A673 (cell line): ENCODE data around the gene IDS. TPM values are rescaled to one million over a fixed set of nuclear protein-coding genes. Genes with fewer than 3 reads are reported as not detected.
"Not testable (repeated sequence)": the region's sequence is repeated elsewhere in the genome, so short reads cannot be mapped to it uniquely, and the experiment has no call there.

Source experiments
- Bru-seq: library from RNA; stranded (reverse); fragments of 400-500 nt; gene quantifications from one replicate; lab custom pipeline; 2021; lab: Mats Ljungman, UMichigan
- BruChase-seq, 2 experiments: library from RNA; stranded (reverse); fragments of 400-500 nt; gene quantifications; one replicate each; lab custom pipeline; 2021; lab: Mats Ljungman, UMichigan
- BruUV-seq: library from RNA; stranded (reverse); fragments of 400-500 nt; replicated peaks from 2 replicates; lab custom pipeline; 2021; lab: Mats Ljungman, UMichigan
- CTCF ChIA-PET: fragments of 300-600 bp; sonication (Branson Sonifier 250); formaldehyde crosslinking; loops from one replicate; lab custom pipeline; 2022; ENCODE audit warnings: antibody characterized with exemption; lab: Charles Lee
- POLR2A ChIA-PET: fragments of 300-600 bp; sonication (Branson Sonifier 250); formaldehyde crosslinking; loops from one replicate; lab custom pipeline; 2022; ENCODE audit warnings: antibody characterized with exemption; ENCODE audit not compliant: low non-redundant PET; lab: Charles Lee
- DNase-seq: peaks from one replicate; pipeline ENCODE4 v3.0.0-alpha.2; 2015; ENCODE audit warnings: low spot score
- H3K27ac ChIP-seq: fragments of 200-600 bp; sonication (generic); 2 replicates; pipeline ENCODE4 v1.5.1; 2016; ENCODE audit warnings: mixed run types, low read depth, mild to moderate bottlenecking, mixed read lengths, antibody characterized with exemption, low read length; ENCODE audit not compliant: poor library complexity, severe bottlenecking
- H3K27me3 ChIP-seq: fragments of 200-600 bp; sonication (generic); replicated peaks from 2 replicates; pipeline ENCODE4 v1.6.1; 2017; ENCODE audit warnings: mixed run types, low read depth, mild to moderate bottlenecking, mixed read lengths, antibody characterized with exemption, low read length; ENCODE audit not compliant: insufficient read depth, poor library complexity
- H3K36me3 ChIP-seq: fragments of 200-600 bp; sonication (generic); 2 replicates; pipeline ENCODE4 v1.6.1; 2016; ENCODE audit warnings: mixed run types, mild to moderate bottlenecking, mixed read lengths, antibody characterized with exemption, low read length; ENCODE audit not compliant: insufficient read depth, poor library complexity, severe bottlenecking
- H3K4me1 ChIP-seq: fragments of 200-600 bp; sonication (generic); 2 replicates; pipeline ENCODE4 v1.6.1; 2017; ENCODE audit warnings: mixed run types, mild to moderate bottlenecking, mixed read lengths, antibody characterized with exemption, low read length; ENCODE audit not compliant: insufficient read depth, poor library complexity, severe bottlenecking
- H3K4me3 ChIP-seq: fragments of 200-600 bp; sonication (generic); 2 replicates; pipeline ENCODE4 v1.5.1; 2016; ENCODE audit warnings: low read depth, mixed run types, mild to moderate bottlenecking, mixed read lengths, low read length; ENCODE audit not compliant: poor library complexity, severe bottlenecking
- H3K9me3 ChIP-seq: fragments of 200-600 bp; sonication (generic); 2 replicates; pipeline ENCODE4 v1.6.1; 2016; ENCODE audit warnings: mixed run types, low read depth, mild to moderate bottlenecking, mixed read lengths, antibody characterized with exemption, low read length; ENCODE audit not compliant: poor library complexity, severe bottlenecking
- CTCF ChIP-seq: fragments of 300-800, 200-600 bp; sonication (generic); conservative IDR thresholded peaks from 2 replicates; pipeline ENCODE4 v1.5.1; 2017; ENCODE audit warnings: low read depth, mild to moderate bottlenecking, antibody characterized with exemption, low read length, moderate library complexity, mixed read lengths
- EZH2 ChIP-seq: fragments of 200-600 bp; sonication (generic); IDR thresholded peaks from 2 replicates; pipeline ENCODE4 v1.6.1; 2017; ENCODE audit warnings: borderline replicate concordance, low read depth, mild to moderate bottlenecking, mixed read lengths, antibody characterized with exemption, low read length; ENCODE audit not compliant: poor library complexity, severe bottlenecking
- intact Hi-C: fragments of 100-400 bp; cut with micrococcal nuclease; formaldehyde crosslinking; loops from one replicate; pipeline ENCODE4 v1.10.0; 2022; ENCODE audit not compliant: unreplicated experiment
- long read RNA-seq: library from polyadenylated mRNA; stranded (forward); transcript quantifications from one replicate; pipeline ENCODE4 v2.0.0, GENCODE V29; 2022
- total RNA-seq: library from RNA; stranded (reverse); gene quantifications from 2 replicates; pipeline ENCODE4 v1.2.3, GENCODE V29; 2021

IDS gene
- total RNA-seq (42.0 and 50.7 TPM in 2 replicates), Bru-seq, nascent RNA (percentile 78 among the genes with signal in this experiment), BruChase-seq, experiment 1, labeled RNA remaining after a 2-hour chase (percentile 94 among the genes with signal in this experiment), BruChase-seq, experiment 2, labeled RNA remaining after a 6-hour chase (percentile 98 among the genes with signal in this experiment)
- long read RNA-seq, full-length matches to known transcripts: 69 of 95 reads
- long read RNA-seq, partial matches to known transcripts: 2 of 95 reads
- long read RNA-seq, other reads (novel, unspliced or antisense): 24 of 95 reads

- Histone ChIP-seq H3K4me1 (no peaks in the 10 kb centered on the region), H3K36me3 (peaks cover 6% of the 10 kb centered on the region), H3K27me3 (no peaks in the 10 kb centered on the region), H3K4me3 (peak within 1 kb of the TSS; percentile 54), H3K27ac (peak within 1 kb of the TSS; percentile 69), H3K9me3 (no peaks in the 10 kb centered on the region)
- no TSS peak for BruUV-seq
- ChIA-PET CTCF (no interaction called here), POLR2A (no interaction called here)
- TF ChIP-seq CTCF: no peak
- TF ChIP-seq EZH2: no peak
- peak; percentile 91 for DNase-seq
- intact Hi-C loops: no loop called here
Measured at GRCh38 chrX:149504915-149505651, at the start of gene IDS. Gene IDS (minus strand): TSS chrX:149505306. CDS start chrX:149505137, 169 bp downstream.

GRCh38 chrX:149551939-149552248, 46.8 kb upstream of the IDS start:
- CTCF ChIA-PET: not testable (repeated sequence)

DNA sequence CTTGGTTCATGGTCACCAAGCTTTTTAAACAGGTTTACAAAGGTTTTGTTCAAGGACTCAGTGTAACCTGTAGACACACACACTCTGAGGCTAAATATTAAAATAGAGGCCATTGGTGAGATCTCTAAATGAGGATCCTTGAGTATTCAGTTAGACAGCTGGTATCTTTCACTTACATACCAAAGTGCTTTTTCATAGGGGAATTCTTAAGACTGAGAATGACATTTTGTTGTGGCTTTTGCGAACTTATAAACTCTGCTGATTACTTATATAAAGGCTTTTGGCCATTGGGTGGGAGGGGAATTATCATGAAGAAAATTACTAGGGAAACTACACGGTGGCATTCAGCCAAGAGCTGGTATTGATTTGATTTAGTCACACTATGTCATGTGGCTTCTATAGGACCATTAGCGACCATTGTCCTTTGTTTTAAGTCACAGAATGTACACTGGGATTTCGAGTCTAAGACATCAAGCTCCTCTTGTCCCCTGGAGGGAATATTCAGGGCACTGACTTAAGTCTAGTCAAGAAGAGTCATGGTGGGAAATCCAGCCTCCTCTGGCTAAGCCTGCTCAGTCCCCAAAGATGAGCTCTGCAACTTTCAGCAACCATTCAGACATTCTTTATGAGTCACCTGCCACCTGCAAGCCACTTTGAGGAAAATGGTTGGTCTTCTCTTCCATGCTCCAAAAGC, 46.3 kb upstream of the IDS start:
- intact Hi-C loops, H3K27me3 ChIP-seq, H3K36me3 ChIP-seq, CTCF ChIA-PET, BruUV-seq, H3K27ac ChIP-seq, POLR2A ChIA-PET, H3K4me1 ChIP-seq, H3K4me3 ChIP-seq, DNase-seq, H3K9me3 ChIP-seq: not testable (repeated sequence)

More at GRCh38 chrX:149551939-149552248, 46.8 kb upstream of the IDS start:
- H3K4me3 ChIP-seq, DNase-seq, H3K27me3 ChIP-seq, H3K36me3 ChIP-seq, H3K27ac ChIP-seq, H3K9me3 ChIP-seq, H3K4me1 ChIP-seq, POLR2A ChIA-PET, intact Hi-C loops, BruUV-seq: not testable (repeated sequence)

GRCh38 chrX:149550454-149550853, 45.3 kb upstream of the IDS start:
- H3K36me3 ChIP-seq, H3K27me3 ChIP-seq, H3K4me1 ChIP-seq, H3K9me3 ChIP-seq, H3K4me3 ChIP-seq, CTCF ChIA-PET, BruUV-seq, POLR2A ChIA-PET, H3K27ac ChIP-seq, intact Hi-C loops, DNase-seq: not testable (repeated sequence)

- H3K4me1 ChIP-seq, H3K4me3 ChIP-seq, H3K9me3 ChIP-seq, intact Hi-C loops, H3K36me3 ChIP-seq, POLR2A ChIA-PET, H3K27me3 ChIP-seq, H3K27ac ChIP-seq, BruUV-seq, CTCF ChIA-PET, DNase-seq: not testable (repeated sequence)
Measured at GRCh38 chrX:149549701-149550100, 44.6 kb upstream of the IDS start, which contains the start of gene HSFX3. Gene HSFX3 (minus strand): TSS chrX:149549924. CDS start chrX:149549852, 72 bp downstream.

DNA sequence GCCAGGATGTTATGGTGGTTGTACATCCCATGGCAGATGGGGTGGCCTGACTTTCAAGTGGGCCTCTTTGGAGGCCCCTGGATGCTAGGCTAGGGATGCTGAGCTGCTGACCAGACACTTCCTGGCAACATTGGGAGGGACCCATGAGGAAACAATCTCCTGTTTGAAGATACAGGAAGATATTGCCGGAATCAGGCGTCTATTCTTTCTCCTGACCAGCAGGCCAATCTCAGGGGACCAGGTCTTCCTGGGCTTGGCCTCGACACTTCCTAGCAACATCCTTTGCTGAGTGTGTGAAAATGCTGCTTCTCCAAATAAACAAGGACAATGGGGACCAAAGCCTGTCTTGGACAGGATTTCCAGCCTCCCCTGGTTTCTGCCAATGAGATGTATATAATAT, 42.7 kb upstream of the IDS start:
- H3K4me1 ChIP-seq, CTCF ChIA-PET, DNase-seq, H3K4me3 ChIP-seq, intact Hi-C loops, H3K9me3 ChIP-seq, H3K27ac ChIP-seq, H3K27me3 ChIP-seq, BruUV-seq, POLR2A ChIA-PET, H3K36me3 ChIP-seq: not testable (repeated sequence)
